NOMO-1 treated with DMSO at 0.1 percent for 48 hours (cell line): ENCODE results near the gene STX8.

Experiments
- DNase-seq: peaks from one replicate; lab custom pipeline; 2025; ENCODE audit not compliant: unreplicated experiment; lab: John Stamatoyannopoulos, UW

The STX8 gene

DNA sequence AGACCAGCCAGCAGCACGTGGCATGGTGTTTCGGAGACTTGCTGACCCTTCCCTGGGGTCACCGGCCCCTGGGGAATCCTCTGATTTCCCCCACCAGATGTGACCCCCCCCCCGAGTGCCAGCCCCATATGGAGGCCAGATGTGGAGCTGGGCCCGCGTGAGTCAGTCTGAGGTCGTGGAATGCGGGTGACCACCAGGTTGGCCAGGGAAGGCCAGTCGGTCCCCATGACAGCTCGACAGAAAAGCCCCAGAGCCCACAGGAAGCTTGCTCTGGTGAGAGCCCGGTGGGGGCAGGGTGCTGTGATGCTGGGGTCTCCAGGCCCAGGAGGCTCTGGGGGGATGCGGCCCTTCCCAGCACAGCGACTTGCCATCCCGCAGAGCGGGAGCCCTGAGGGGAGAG is 345.3 kb downstream of the STX8 start:
- no peak for DNase-seq

DNA sequence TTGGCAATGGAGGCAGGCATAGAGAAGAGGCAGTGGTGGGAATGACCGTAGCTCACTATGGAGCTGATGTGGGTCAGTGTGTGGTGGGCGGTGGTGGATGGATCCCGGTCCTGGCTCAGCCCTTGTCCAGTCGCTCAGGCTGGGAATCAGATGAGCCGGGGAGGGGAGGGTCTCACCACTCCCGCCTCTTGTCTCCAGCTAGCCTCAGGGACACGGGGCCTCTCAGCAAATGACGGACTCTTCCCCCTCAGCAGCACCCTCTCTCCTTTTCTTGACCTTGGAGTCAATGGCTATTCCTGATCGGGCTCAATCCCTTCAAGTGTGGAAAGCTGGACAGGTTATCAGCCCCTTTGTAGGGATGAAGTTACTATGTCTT is 345.8 kb downstream of the STX8 start:
- DNase-seq: no peak

DNA sequence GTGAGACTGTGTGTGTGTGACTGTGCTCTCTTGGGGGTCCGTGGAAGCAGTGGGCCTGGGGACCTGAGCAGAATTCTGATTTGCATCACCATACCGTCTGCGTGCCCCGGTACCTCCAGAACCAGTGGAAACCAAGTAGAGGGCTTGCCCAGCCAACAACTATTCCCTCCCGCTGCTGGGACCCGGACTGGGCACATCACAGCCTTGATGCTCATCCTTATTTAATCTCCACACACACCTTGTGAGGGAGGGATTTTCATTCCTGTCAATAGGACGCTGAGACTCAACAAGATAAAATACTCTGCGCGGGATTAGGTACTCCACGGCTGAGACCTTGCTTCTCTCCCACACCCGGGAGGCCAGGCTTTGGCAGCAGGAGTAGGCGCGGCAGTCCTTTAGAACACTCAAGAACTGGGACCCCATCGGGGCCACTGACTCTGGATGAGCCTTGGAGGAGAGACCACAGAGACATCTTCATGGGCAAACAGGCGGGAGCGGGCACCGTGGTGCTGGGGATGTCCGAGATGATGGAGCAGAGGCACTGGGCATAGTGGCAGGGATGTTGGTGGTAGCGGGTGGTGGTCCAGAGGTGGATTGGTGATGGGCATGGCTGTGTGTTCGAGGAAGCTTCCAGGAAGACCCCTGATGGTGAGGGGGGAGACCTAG is 346.3 kb downstream of the STX8 start:
- DNase-seq: no peak

DNA sequence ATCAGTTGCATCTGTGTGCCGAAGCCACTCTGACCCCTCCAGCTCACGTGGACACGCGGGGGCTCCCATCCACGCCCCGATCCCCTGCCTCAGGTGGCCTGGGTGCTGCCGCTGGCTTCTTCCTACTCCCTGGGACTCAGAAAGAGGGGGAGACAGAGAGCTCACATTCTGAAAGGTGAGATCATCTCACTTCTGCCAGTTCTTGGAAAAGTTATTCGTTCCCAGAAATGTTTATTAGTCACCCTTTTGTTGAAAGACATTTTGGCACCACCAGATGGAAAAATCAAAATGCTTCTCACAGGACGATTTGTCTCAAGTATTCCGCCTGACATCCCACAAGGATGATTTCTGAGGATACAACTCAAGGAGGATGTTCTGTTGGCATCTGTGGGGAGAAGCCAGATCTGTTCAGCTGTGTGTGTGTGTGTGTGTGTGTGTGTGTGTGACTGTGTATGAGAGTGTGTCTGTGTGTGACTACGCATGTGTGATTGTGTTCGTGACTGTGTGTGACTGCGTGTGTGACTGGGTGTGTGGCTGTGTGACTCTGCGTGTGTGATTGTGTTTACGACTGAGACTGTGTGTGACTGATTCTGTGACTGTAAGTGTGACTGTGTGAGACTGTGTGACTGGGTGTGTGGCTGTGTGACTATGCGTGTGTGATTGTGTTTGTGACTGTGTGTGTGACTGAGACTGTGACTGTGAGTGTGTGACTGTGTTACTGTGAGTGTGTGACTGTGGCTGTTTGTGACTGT is 347.0 kb downstream of the STX8 start:
- no peak for DNase-seq

- no peak for DNase-seq
Measured at GRCh38 chr17:9227819-9228407, 347.7 kb downstream of the STX8 start.

- DNase-seq: no peak
Measured at GRCh38 chr17:9226794-9227135, 348.9 kb downstream of the STX8 start.

- no peak for DNase-seq
Measured at GRCh38 chr17:9226130-9226793, 349.4 kb downstream of the STX8 start.

- DNase-seq: no peak
Measured at GRCh38 chr17:9225305-9226101, 350.1 kb downstream of the STX8 start.

- DNase-seq: no peak
Measured at GRCh38 chr17:9224485-9224884, 351.1 kb downstream of the STX8 start.

- no peak for DNase-seq
Measured at GRCh38 chr17:9223531-9223930, 352.1 kb downstream of the STX8 start.

DNA sequence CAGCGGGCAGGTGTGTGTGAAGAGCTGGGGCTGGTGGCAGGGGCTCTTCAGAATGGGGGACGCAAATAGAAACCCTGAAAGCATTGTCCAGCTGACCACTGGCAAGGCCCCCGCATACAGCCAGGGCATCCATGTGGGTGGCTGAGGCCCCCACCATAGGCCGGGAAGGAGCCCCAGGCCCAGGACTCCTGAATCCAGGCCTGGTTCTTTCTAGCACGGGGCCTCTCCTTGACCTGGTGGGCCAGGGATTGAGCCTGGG is 353.8 kb downstream of the STX8 start:
- DNase-seq: no peak

- DNase-seq: no peak
Measured at GRCh38 chr17:9221147-9221921, 354.3 kb downstream of the STX8 start.

GRCh38 chr17:9220398-9221146 is 355.0 kb downstream of the STX8 start:
- DNase-seq: no peak

DNA sequence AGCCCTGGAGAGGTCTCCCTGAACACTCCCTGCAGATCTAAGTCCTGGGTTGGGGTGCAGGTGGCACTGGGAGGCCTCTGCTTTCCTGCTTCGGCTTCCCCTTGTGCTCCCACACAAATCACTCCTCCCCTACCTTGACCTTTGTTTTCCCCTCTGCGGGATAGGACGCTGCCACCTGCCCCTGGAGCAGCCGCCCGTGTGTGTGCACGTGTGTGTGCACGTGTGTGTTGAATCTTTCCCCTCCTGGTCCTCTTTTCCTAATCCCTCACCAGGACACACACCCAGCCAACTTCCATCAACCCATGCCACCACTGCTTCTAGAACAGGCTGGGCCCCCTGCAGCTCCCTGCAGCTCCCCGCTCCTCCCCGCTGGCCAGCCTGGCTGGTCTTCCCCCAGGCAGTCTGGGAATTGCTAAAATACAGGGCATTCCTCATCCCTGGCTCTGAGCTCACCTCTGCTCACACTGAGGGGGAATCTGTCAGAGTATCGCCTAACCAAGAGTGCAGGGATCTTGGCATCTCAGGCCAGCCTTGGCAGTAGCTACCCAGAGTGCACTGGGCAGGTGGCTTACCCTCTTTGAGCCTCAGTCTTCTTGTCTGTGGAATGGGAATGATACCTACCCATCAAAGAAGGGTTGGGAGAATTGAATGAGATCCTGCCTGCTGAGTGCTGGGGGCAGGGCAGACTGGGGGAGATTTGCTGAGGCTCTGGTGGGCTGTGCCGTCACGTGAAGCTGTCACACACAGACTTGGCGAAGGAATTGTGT is 355.8 kb downstream of the STX8 start:
- DNase-seq: no peak

GRCh38 chr17:9218911-9219310 is 356.7 kb downstream of the STX8 start:
- no peak for DNase-seq

DNA sequence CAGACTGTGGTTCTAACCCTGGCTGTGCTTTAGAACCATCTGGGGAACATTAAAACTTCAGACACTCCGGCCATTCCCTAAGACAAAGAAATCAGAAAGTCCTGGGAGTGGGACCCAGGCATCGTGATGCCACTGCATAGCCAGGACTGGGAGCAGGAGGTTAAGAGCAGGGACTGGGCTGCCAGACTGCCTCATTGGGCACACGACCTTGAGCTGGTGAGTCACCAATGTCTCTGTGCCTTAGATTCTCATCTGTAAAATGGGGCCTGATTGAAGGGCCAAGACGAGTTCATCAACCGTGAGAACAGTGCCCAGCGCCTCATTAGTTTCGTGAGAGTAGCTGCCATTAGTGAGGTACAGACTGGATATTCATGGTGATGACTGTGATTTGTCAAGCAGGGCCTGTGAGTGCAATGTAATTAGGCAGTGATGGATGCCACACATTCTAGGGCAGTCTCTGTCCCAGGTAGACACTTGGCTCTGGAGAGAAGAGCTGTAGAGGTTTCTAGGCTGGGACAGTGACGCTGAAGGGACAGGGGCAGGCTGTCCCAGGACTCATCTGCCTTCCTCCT is 357.5 kb downstream of the STX8 start:
- no peak for DNase-seq

DNA sequence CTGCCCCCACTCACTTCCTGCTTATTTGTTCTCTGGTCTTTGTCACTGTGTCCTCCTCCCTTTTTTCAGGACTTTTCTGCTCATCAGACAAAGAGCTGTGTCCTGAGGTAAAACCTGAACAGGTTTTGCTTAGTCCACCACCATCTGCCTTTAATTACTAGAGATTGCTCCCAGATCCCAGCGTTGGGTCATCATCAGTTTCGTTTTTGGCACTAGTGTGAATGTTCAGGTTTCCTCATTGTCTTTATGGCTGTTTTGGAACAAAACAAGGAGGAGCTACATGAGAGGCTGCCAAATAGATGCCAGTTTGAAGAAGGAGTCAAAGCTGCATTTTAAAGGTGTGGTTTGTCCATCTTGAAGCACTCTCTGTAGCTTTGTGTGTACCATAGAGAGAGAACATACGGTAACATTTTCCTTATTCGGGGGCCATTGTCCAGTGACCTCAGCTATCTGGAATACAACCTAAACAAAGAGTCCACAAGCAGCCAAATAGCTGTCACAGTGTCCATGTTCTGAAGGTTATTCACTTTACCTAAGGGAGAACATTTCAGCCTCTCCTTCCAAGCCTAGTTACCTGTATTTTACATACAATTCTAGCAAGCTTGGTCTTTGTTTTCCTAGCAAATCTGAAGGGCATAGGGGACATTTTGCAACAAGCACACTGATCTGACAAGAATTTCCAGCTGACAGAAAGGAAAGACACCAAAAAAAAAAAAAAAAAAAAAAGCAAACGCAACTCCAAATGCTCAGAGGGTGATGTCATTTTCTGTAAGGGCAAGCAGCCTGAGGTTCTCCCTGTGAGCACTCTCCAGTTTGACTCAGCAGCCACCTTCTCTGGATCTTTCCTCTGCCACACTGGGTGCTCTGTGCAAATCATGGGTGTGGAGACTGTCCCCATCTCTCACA is 358.2 kb downstream of the STX8 start:
- no peak for DNase-seq

DNA sequence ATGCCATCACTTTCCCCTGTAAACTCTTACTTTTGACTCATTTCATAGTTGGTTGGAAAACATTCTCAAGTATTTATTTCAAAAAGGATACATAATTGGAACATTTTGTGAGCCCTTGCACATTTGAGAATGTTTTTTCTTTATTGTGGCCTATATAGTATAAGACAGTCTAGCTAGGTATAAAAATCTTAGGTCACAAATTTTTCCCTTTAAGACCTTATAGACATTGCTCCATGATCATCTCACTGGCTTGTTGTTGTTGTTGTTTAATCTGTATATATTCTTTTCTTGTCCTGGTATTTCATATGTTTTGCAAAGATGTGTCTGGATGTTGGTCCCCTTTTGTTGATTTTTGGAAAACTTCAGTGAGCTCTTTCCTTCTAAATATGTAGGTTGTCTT is 360.2 kb downstream of the STX8 start:
- DNase-seq: no peak
